Measurements from ENCODE around the gene GATA2.

DNA sequence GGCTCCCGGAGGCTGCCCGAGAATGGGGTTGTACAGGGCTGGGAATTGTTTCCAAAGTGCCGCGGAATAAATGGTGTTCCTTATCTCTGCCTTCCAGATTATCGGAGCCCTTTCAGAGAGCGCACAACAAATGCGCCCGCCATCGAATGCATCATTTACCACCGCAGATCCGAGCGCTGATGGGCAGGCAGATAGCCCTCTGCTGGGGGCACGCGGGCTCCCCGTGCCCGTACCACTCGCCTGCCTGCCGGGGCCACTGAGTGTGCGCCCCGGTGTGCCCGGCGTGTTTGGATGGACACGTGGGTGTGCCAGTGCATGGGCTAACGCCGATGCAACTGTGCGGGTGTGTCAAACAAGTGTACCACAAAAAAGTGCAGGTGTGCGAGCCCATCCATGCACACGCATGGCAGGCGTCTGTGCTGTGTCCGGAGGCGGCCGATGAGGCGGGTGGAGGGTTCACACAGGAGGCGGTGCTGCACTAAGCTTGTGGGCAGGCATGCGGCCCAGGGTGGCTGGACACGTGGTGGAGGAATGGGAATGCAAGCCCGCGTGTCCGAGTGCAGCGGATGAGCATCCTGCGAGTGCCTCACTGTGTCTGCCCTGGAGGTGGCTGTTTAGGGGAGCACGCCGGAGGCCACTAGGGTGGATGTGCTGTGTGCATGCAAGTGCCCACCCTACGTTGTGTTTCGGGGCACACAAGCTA lies 3.8 kb upstream of the GATA2 start:
- no peak for TF ChIP-seq RAD21 (IDR thresholded peaks at IDR 0.05; ENCODE audit: low read depth)
- TF ChIP-seq, protein P1, sequence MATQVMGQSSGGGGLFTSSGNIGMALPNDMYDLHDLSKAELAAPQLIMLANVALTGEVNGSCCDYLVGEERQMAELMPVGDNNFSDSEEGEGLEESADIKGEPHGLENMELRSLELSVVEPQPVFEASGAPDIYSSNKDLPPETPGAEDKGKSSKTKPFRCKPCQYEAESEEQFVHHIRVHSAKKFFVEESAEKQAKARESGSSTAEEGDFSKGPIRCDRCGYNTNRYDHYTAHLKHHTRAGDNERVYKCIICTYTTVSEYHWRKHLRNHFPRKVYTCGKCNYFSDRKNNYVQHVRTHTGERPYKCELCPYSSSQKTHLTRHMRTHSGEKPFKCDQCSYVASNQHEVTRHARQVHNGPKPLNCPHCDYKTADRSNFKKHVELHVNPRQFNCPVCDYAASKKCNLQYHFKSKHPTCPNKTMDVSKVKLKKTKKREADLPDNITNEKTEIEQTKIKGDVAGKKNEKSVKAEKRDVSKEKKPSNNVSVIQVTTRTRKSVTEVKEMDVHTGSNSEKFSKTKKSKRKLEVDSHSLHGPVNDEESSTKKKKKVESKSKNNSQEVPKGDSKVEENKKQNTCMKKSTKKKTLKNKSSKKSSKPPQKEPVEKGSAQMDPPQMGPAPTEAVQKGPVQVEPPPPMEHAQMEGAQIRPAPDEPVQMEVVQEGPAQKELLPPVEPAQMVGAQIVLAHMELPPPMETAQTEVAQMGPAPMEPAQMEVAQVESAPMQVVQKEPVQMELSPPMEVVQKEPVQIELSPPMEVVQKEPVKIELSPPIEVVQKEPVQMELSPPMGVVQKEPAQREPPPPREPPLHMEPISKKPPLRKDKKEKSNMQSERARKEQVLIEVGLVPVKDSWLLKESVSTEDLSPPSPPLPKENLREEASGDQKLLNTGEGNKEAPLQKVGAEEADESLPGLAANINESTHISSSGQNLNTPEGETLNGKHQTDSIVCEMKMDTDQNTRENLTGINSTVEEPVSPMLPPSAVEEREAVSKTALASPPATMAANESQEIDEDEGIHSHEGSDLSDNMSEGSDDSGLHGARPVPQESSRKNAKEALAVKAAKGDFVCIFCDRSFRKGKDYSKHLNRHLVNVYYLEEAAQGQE (IDR thresholded peaks at IDR 0.05; ENCODE audit: low read depth): no peak
- TF ChIP-seq EP300 (IDR thresholded peaks at IDR 0.05; ENCODE audit: borderline replicate concordance): no peak
- TF ChIP-seq CREB1 (IDR thresholded peaks at IDR 0.05; ENCODE audit: low read depth): no peak
- TF ChIP-seq TCF12 (IDR thresholded peaks at IDR 0.05; ENCODE audit: low read depth): no peak
- no peak for TF ChIP-seq FOXM1 (IDR thresholded peaks at IDR 0.05; ENCODE audit: borderline replicate concordance, low read depth)
- no peak for TF ChIP-seq CEBPB (IDR thresholded peaks at IDR 0.05)
- TF ChIP-seq, protein P2, sequence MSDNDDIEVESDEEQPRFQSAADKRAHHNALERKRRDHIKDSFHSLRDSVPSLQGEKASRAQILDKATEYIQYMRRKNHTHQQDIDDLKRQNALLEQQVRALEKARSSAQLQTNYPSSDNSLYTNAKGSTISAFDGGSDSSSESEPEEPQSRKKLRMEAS (IDR thresholded peaks at IDR 0.05): no peak
- no peak for TF ChIP-seq TAF1 (IDR thresholded peaks at IDR 0.05; ENCODE audit: low read depth)
- no peak for TF ChIP-seq NFIC (IDR thresholded peaks at IDR 0.05)
- TF ChIP-seq YY1 (IDR thresholded peaks at IDR 0.05; ENCODE audit: low read depth): no peak
- TF ChIP-seq EGR1 (IDR thresholded peaks at IDR 0.05): no peak
- TF ChIP-seq, protein P3, sequence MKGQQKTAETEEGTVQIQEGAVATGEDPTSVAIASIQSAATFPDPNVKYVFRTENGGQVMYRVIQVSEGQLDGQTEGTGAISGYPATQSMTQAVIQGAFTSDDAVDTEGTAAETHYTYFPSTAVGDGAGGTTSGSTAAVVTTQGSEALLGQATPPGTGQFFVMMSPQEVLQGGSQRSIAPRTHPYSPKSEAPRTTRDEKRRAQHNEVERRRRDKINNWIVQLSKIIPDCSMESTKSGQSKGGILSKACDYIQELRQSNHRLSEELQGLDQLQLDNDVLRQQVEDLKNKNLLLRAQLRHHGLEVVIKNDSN (IDR thresholded peaks at IDR 0.05): no peak
